Measurements from ENCODE around the gene MFSD6.
"Not testable (repeated sequence)": the region's sequence is repeated elsewhere in the genome, so short reads cannot be mapped to it uniquely, and the experiment has no call there.

The MFSD6 gene

DNA sequence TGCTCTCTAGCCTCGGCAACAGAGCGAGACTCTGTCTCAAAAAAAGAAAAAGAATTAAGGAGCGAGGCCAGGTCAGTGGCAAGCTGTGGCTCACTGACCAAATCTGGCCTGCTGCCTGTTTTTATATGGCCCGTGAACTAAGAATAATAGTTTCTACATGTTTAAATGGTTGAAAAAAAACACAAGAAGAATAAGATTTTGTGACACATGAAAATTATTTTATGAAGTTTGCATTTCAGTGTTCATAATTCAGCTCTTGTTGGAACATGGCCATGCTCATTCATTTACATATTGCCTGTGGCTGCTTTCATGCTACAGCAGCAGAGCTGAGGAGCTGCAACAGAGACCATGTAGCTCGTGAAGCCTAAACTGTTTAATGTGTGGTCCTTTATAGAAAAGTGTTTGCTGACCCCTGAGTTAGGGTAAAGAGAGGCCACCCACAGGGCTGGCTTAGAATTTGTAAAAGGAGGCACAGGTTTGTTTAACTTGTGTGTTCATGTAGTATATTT lies 59.5 kb downstream of the MFSD6 start:
- DNase-seq = no peak

DNA sequence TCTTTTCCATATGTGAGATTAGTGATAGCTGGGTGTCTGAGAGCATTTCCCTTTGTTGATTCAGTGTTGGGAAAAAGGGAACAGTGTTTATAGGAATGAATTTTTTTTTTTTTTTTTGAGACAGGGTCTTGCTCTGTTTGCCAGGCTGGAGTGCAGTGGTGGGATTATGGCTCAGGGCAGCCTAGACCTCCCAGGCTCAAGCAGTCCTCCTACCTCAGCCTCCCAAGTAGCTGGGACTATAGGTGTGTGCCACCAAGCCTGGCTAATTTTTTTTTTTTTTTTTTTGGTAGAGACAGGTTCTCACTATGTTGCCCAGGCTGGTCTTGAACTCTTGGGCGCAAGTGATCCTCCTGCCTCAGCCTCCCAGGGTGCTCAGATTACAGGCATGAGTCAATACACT lies 60.2 kb downstream of the MFSD6 start:
- DNase-seq = not testable (repeated sequence)

GRCh38 chr2:190468814-190469569 lies 60.8 kb downstream of the MFSD6 start:
- DNase-seq = no peak

DNA sequence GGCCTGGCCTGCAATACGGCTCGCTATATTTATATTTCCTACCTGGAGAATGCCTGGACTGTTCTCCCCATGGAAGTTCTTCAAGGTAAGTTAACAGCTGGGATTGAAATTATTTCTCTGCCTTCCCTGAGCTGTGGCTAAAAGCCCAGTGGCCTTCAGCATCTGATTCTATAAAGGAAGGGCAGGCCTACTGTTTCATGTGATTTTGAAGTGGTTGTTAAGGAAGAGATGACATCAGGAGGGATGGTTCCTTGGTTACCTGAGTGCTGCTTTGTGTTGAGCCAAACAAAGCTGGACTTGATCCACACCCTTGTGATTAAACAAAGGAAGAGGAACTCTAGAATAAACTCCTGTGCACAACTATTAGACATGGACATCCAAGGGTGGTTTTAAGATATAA lies 61.6 kb downstream of the MFSD6 start:
- no peak for DNase-seq

- no peak for DNase-seq
Measured at GRCh38 chr2:190470256-190470826, 62.2 kb downstream of the MFSD6 start.

- DNase-seq = no peak
Measured at GRCh38 chr2:190477661-190478454, 69.7 kb downstream of the MFSD6 start.

- DNase-seq = no peak
Measured at GRCh38 chr2:190478572-190479195, 70.5 kb downstream of the MFSD6 start.

- no peak for DNase-seq
Measured at GRCh38 chr2:190481339-190481738, 73.2 kb downstream of the MFSD6 start.

DNA sequence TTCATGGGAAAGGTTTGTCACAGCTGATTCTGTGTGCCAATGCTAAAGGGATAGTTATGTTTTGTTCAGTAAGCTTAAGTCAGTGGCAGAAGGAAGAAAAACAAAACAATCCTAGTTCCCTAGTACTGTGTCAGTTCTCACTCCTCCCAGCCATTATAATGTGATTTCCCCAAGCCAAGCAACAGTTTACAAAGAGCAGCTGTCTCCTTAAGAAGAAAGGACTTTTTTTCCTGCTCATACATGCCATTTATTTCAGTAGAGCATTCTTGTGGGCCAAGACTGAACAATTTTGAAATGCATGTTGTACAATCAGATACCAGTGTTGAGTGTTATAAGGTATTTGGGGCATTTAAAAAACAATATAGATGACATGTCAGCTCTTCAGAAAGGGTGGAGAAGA lies 74.3 kb downstream of the MFSD6 start:
- no peak for DNase-seq

DNA sequence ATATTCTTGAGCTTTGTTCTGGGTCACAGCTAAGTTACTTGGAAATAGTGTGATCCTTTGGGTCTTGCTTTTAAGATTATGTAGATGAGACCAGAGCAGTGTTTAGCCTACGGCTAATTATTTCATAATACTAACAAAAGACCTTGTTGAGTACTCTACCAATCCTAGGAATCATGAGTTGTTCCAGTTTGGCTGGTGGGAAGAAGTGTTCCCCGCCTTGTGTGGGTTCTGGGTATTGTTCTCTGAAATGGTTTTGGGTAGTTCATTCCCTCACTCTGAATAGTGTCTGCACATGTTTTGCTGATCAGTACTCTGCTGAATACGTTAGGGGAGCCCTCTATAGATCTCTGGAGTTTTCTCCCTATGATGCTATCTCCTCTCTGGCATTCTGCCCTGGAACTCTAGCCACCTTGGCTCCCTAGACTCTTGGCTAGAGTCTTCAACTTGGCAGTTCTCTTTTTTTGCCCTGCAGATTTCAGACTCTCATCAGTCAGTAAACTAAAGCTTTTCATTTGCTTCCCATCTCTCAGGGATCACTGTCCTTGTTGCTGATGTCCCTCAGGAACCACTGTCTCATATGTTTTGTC lies 78.0 kb downstream of the MFSD6 start:
- no peak for DNase-seq

DNA sequence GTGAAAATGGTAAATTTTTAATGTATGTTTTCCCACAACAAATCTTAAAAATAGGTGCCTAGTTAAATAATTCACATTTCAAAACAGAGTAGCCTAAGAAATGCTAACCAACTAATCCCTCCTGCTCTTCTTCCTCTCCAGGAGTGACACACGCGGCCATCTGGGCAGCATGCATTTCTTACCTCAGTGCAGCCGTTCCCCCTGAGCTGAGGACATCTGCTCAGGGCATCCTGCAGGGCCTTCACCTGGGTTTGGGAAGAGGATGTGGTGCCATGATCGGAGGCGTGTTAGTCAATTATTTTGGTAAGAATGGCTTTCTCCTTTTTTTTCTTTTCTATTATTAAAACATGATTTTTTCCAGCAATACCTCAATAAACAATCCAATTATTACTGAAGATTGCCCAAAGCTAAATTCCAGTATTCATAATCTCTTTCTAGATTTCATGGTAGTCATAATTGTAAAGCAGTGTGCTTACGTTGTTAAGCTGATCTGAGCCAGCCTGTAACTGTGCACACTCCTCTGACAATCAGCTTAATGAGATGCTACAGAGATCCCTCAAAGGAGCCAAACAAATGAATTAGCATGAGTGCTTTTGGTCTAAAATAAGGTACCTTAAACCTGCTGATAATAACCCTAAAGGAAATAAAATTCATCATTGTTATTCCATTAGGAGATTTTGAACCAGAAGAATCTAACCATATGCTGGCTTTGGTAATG lies 80.5 kb downstream of the MFSD6 start:
- DNase-seq = no peak

- no peak for DNase-seq
Measured at GRCh38 chr2:190489475-190489874, 81.3 kb downstream of the MFSD6 start.

DNA sequence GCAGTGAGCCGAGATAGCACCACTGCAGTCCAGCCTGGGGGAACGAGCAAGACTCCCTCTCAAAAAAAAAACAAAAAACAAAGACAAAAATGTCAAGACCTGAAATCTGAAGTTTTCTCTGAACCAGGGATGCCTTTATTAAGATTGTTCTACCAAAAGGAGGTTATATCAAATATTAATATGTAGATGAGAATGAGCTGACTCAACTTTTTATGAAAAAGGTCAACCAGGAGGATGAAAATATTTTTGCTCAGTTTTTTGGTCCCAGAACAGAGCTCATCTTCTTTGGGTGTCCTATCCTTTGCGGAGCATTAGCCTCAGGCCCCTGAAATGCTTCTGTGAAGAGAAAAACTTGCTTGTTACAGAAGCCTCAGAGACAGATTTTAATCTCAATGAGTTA lies 82.3 kb downstream of the MFSD6 start:
- DNase-seq = no peak

- DNase-seq = no peak
Measured at GRCh38 chr2:190493095-190493494, 84.9 kb downstream of the MFSD6 start.

DNA sequence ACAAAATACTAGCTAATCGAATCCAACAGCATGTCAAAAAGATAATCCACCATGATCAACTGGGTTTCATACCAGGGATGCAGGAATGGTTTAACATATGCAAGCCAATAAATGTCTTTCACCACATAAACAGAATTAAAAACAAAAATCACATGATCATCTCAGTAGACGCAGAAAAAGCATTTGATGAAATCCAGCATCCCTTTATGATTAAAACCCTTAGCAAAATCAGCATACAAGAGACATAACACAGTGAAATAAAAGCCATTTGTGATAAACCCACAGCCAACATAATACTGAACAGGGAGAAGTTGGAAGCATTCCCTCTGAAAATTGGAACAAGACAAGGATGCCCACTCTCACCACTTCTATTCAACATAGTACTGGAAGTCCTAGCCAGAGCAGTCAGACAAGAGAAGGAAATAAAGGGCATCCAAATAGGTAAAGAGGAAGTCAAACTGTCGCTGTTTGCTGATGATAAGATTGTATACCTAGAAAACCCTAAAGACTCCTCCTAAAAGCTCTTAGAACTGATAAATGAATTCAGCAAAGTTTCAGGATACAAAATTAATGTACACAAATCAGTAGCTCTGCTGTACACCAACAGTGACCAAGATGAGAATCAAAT lies 86.6 kb downstream of the MFSD6 start:
- DNase-seq = not testable (repeated sequence)

GRCh38 chr2:190497428-190497827 lies 89.3 kb downstream of the MFSD6 start:
- DNase-seq = no peak

GRCh38 chr2:190499273-190499672 lies 91.1 kb downstream of the MFSD6 start:
- DNase-seq = no peak

- no peak for DNase-seq
Measured at GRCh38 chr2:190500054-190500502, 91.9 kb downstream of the MFSD6 start.

DNA sequence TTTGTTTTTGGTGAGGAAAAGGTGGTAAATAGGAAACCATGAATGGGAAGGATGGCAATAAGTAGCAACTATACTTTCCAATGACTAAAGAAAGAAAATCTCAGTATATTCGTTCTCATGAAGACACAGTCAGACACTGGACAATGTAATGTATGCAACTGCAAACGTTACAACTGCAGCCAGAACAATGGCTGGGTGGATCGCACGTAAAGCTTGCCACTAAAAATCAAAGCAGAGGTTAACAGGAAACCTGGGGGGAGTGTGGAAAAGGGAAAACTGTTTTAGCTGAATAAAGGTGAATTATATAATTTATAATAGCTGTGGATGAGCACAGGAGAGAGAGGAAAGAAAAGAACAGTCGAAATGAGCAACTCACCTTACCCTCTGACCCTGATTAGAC lies 93.1 kb downstream of the MFSD6 start:
- DNase-seq = no peak

- no peak for DNase-seq
Measured at GRCh38 chr2:190501702-190502407, 93.7 kb downstream of the MFSD6 start.

DNA sequence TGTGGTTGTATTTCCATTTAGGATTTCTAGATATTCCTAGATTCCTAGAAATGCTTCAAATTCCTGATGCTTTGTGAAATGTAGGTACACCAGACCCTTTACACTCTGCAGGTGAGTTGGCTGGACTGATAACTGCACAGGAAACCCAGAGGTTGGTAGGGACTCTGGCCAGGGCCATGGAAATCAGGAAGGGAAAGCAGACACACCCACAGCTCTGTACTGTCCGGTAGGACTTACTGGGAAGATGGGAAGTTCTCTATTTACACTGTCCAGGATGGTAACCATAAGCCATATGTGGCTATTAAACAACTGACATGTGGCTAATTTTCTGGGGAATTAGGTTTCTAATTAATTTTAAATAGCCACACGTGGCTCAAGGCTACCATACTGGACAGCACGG lies 94.9 kb downstream of the MFSD6 start:
- no peak for DNase-seq
